ENCODE results near the gene ACP3. TPM values are rescaled to one million over a fixed set of nuclear protein-coding genes. Genes with fewer than 3 reads are reported as not detected.

Gene ACP3, protein sequence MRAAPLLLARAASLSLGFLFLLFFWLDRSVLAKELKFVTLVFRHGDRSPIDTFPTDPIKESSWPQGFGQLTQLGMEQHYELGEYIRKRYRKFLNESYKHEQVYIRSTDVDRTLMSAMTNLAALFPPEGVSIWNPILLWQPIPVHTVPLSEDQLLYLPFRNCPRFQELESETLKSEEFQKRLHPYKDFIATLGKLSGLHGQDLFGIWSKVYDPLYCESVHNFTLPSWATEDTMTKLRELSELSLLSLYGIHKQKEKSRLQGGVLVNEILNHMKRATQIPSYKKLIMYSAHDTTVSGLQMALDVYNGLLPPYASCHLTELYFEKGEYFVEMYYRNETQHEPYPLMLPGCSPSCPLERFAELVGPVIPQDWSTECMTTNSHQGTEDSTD
- not detected for total RNA-seq

DNA sequence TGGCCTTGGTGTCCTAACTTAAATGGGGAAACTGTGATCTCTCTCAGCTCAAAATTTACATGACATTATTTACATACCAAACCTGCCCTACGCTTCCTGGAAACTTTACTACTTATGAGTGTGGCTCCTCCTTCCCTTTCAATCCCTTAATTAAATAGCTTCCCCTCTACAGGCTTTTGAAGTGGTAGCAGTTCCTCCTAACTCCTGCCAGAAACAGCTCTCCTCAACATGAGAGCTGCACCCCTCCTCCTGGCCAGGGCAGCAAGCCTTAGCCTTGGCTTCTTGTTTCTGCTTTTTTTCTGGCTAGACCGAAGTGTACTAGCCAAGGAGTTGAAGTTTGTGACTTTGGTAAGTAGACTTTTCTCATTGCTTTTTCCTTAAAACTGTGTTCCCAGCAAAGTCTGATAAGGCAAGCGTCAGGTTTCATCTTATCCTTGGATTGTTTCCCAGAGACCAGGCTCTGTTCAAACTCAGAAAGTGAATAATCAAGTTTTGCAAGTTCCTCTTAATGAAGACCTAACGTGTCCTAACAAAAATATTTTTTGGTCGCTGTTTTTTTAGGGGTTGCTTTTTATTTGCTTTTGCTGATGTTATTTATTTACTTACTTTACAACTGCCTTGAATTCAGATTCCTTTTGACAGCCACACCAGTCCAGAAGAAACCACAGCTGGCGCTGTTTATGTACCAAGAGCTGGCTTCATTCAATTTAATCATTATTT, at the start of gene ACP3:
ACP3 (plus strand) TSS at position 179 of the 720 bp plus-strand sequence; CDS start at position 229, 50 bp downstream.
- ChIA-PET POLR2A (interaction anchor here (0.7 kb wide), 1 partner anchor 11 kb away, joined by 3 read pairs; no protein-coding TSS in a partner anchor), CTCF (no interaction called here)
- Mint-ChIP-seq H3K4me3 (no peak within 1 kb of the TSS), H3K4me1 (no peaks in the 10 kb centered on the region), H3K9me3 (ENCODE audit: low read depth) (no peaks in the 10 kb centered on the region), H3K27ac (no peak within 1 kb of the TSS), H3K36me3 (ENCODE audit: low read depth) (no peaks in the 10 kb centered on the region), H3K27me3 (peaks cover 5% of the 10 kb centered on the region)
- DNase-seq (no peak), ATAC-seq (no peak)
- intact Hi-C loops (cut with DNase I, micrococcal nuclease) = no loop called here

DNA sequence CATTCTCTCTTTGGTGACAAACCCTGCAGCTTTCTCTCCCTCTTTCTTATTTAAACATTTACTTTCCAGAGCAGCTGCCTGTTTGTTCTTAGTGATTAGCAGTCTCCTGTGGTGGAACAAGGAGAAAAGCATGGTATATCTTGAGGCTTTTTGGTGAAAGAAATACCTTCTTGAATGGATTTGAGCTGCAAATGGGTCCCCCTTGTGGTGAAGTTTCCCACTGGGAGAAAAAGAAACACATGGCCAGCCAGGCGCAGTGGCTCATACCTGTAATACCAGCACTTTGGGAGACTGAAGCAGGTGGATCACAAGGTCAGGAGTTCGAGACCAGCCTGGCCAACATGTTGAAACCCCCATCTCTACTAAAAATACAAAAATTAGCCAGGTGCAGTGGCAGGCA, 48.3 kb upstream of the ACP3 start:
- H3K9me3 Mint-ChIP-seq (ENCODE audit: low read depth) = no peaks in the 10 kb centered on the region
- no peak for DNase-seq
- peaks cover 4% of the 10 kb centered on the region for H3K27me3 Mint-ChIP-seq
- no peak overlapping the region for H3K27ac Mint-ChIP-seq
- intact Hi-C loops (cut with DNase I, micrococcal nuclease) = loop anchor here in 1 of 2 experiments (1.0 kb wide), 1 partner anchor 7 kb away; no protein-coding TSS in a partner anchor
- ChIA-PET POLR2A (no interaction called here), CTCF (interaction anchor here (1.2 to 1.4 kb wide), 2 partner anchors 14 to 73 kb away, joined by 3 read pairs; no protein-coding TSS in a partner anchor)
- no peak overlapping the region for H3K4me3 Mint-ChIP-seq
- no peak for ATAC-seq
- H3K36me3 Mint-ChIP-seq (ENCODE audit: low read depth) = no peaks in the 10 kb centered on the region
- H3K4me1 Mint-ChIP-seq = no peaks in the 10 kb centered on the region

DNA sequence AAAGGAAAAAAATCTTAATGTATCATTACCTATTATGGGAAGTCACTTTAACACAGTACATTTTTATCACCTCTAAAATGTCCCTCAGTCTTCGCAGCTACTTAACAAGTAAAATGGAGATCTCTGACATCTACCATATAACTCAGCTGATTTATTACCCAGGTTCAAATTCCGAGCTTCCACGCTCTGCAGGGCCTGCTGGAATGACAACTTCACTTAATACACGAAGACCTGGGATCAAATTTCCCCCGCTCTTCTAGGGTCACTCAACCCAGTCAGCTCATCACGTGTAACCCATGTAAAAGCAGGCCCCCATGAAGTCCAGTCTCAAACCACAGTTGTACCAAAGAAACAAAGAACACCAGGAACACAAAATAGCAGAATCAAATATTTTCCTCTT, 44.2 kb upstream of the ACP3 start:
- Mint-ChIP-seq H3K36me3 (ENCODE audit: low read depth) (no peaks in the 10 kb centered on the region), H3K27ac (no peak overlapping the region), H3K27me3 (peaks cover 2% of the 10 kb centered on the region), H3K9me3 (ENCODE audit: low read depth) (peaks cover 12% of the 10 kb centered on the region), H3K4me3 (no peak overlapping the region), H3K4me1 (no peaks in the 10 kb centered on the region)
- POLR2A ChIA-PET = no interaction called here
- DNase-seq = no peak
- intact Hi-C loops (cut with DNase I, micrococcal nuclease) = no loop called here
- CTCF ChIA-PET = interaction anchor here (0.9 kb wide), 1 partner anchor 28 kb away, joined by 3 read pairs; no protein-coding TSS in a partner anchor
- ATAC-seq = no peak

GRCh38 chr3:132276228-132276906, 40.8 kb upstream of the ACP3 start:
- H3K27me3 Mint-ChIP-seq = peaks cover 3% of the 10 kb centered on the region
- CTCF ChIA-PET = no interaction called here
- peaks cover 12% of the 10 kb centered on the region for H3K9me3 Mint-ChIP-seq (ENCODE audit: low read depth)
- H3K4me3 Mint-ChIP-seq = no peak overlapping the region
- H3K27ac Mint-ChIP-seq = no peak overlapping the region
- ATAC-seq = no peak
- intact Hi-C loops (cut with DNase I, micrococcal nuclease) = loop anchor here in 1 of 2 experiments (1.0 kb wide), 1 partner anchor 8 kb away; no protein-coding TSS in a partner anchor
- no peak for DNase-seq
- H3K36me3 Mint-ChIP-seq (ENCODE audit: low read depth) = no peaks in the 10 kb centered on the region
- H3K4me1 Mint-ChIP-seq = no peaks in the 10 kb centered on the region
- POLR2A ChIA-PET = no interaction called here

GRCh38 chr3:132279030-132279429, 38.2 kb upstream of the ACP3 start:
- H3K9me3 Mint-ChIP-seq (ENCODE audit: low read depth) = peaks cover 12% of the 10 kb centered on the region
- ATAC-seq (no peak), DNase-seq (no peak)
- CTCF ChIA-PET = no interaction called here
- H3K4me3 Mint-ChIP-seq = no peak overlapping the region
- H3K27ac Mint-ChIP-seq = no peak overlapping the region
- peaks cover 9% of the 10 kb centered on the region for H3K27me3 Mint-ChIP-seq
- intact Hi-C loops (cut with DNase I, micrococcal nuclease) = no loop called here
- POLR2A ChIA-PET = no interaction called here
- H3K4me1 Mint-ChIP-seq = no peaks in the 10 kb centered on the region
- H3K36me3 Mint-ChIP-seq (ENCODE audit: low read depth) = no peaks in the 10 kb centered on the region

DNA sequence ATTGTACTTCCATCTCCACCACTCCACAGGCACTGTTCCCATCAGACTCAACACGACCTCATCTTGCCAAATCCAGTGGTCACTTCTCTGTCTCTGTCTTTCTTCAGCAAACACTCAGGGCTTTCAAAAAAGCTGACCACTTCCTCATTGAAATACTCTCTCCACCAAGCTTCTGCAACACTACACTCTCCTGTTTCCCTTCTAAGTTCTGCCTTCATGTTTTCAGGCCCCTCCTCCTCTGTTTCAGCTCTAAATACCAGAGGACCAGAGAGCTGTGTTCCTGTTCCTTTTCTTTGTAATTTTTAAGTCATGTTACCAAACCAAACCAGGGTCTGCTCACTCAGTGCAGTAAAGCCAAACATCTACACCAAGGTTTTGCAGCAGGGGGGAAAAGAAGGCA, 33.8 kb upstream of the ACP3 start:
- no peaks in the 10 kb centered on the region for H3K36me3 Mint-ChIP-seq (ENCODE audit: low read depth)
- peaks cover 19% of the 10 kb centered on the region for H3K27me3 Mint-ChIP-seq
- ChIA-PET CTCF (interaction anchor here (0.6 to 1.5 kb wide), 6 partner anchors 32 to 117 kb away, joined by 3 to 6 read pairs (median 4); no protein-coding TSS in a partner anchor), POLR2A (no interaction called here)
- intact Hi-C loops (cut with DNase I, micrococcal nuclease) = no loop called here
- H3K4me3 Mint-ChIP-seq = no peak overlapping the region
- no peaks in the 10 kb centered on the region for H3K4me1 Mint-ChIP-seq
- ATAC-seq (no peak), DNase-seq (no peak)
- H3K27ac Mint-ChIP-seq = no peak overlapping the region
- H3K9me3 Mint-ChIP-seq (ENCODE audit: low read depth) = no peaks in the 10 kb centered on the region

- no peaks in the 10 kb centered on the region for H3K9me3 Mint-ChIP-seq (ENCODE audit: low read depth)
- no peak overlapping the region for H3K4me3 Mint-ChIP-seq
- peaks cover 19% of the 10 kb centered on the region for H3K27me3 Mint-ChIP-seq
- no peaks in the 10 kb centered on the region for H3K36me3 Mint-ChIP-seq (ENCODE audit: low read depth)
- intact Hi-C loops (cut with DNase I, micrococcal nuclease) = no loop called here
- CTCF ChIA-PET = interaction anchor here (0.6 to 1.5 kb wide), 5 partner anchors 43 to 359 kb away, joined by 3 to 5 read pairs (median 4); no protein-coding TSS in a partner anchor
- POLR2A ChIA-PET = no interaction called here
- no peak overlapping the region for H3K27ac Mint-ChIP-seq
- no peaks in the 10 kb centered on the region for H3K4me1 Mint-ChIP-seq
- DNase-seq (no peak), ATAC-seq (no peak)
Observed at GRCh38 chr3:132283916-132284405, 33.2 kb upstream of the ACP3 start.

DNA sequence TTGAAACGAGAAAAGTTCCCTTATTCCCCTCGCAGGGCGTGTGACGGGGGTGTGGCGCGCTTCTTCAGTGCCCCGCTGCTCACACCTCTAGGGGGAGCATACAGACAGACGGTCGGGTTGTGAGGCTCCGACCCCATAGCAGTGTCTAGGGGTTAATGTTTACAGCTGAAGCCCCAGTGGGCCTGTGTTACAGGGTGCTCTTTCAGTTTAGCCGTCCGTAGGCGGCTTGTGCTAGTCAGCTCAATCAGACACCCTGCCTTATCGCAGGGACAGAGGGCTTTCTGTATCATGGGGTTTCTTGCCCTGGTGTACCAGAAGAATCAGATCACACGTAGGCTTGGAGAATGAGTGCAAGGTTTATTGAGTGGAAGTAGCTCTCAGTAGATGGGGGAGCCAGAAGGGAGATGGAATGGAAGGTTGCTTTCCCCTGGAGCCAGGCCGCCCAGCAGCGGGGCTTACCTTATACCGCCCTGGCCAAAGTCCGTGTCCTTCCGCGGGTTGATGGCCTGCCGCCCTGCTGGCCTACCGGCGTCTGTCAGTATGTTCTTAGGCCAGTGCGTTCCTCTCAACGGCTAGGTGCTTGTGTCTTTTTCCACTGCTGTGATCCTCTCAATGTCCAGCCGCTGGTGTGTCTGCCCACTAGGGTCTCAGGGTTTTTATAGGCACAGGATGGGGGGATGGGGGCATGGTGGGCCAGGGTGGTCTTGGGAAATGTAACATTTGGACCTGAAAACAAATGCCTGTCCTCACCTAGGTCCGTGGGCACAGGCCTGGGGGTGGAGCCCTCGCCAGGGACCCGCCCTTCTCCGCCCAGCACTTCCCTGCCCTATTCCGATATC, 32.2 kb upstream of the ACP3 start:
- H3K36me3 Mint-ChIP-seq (ENCODE audit: low read depth) = no peaks in the 10 kb centered on the region
- intact Hi-C loops (cut with DNase I, micrococcal nuclease) = no loop called here
- ChIA-PET POLR2A (no interaction called here), CTCF (no interaction called here)
- no peak overlapping the region for H3K4me3 Mint-ChIP-seq
- no peak for DNase-seq
- H3K27ac Mint-ChIP-seq = no peak overlapping the region
- H3K9me3 Mint-ChIP-seq (ENCODE audit: low read depth) = no peaks in the 10 kb centered on the region
- peaks cover 24% of the 10 kb centered on the region for H3K27me3 Mint-ChIP-seq
- H3K4me1 Mint-ChIP-seq = no peaks in the 10 kb centered on the region
- no peak for ATAC-seq

DNA sequence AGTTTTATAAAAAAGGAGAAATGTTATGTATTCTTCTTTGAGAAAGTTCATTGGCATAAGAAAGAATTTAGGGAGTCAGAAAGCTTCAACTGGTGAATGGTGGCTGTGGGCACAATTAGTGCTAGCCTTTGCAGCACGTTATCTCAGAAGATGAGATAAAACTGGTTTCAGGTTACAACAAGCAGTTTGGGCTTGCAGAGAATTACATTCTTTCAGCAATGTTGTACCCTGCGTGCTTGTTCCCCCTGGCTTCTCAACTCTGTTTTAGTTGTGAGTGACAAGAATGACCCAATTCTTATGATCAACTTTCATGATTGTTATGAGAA, 31.6 kb upstream of the ACP3 start:
- no peak for ATAC-seq
- Mint-ChIP-seq H3K36me3 (ENCODE audit: low read depth) (no peaks in the 10 kb centered on the region), H3K4me3 (no peak overlapping the region), H3K9me3 (ENCODE audit: low read depth) (no peaks in the 10 kb centered on the region), H3K4me1 (no peaks in the 10 kb centered on the region), H3K27me3 (peaks cover 28% of the 10 kb centered on the region), H3K27ac (no peak overlapping the region)
- ChIA-PET CTCF (no interaction called here), POLR2A (no interaction called here)
- no peak for DNase-seq
- intact Hi-C loops (cut with DNase I, micrococcal nuclease) = no loop called here

DNA sequence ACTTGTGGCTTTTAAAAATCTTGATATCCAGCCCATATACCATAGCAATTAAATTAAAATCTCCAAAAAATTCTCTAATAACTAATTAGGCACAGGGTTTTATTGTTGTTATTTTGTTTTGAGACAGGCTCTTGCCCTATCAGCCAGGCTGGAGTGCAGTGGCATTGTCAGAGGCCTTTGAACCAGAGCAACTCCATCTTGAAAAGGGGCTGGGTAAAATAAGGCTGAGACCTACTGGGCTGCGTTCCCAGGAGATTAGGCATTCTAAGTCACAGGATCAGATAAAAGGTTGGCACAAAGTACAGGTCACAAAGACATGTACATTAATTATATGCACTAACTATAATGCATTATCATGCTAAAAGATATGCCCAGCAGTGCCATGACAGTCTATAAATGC, 31.2 kb upstream of the ACP3 start:
- H3K9me3 Mint-ChIP-seq (ENCODE audit: low read depth) = no peaks in the 10 kb centered on the region
- CTCF ChIA-PET = interaction anchor here (0.5 kb wide), 1 partner anchor 132 kb away, joined by 3 read pairs; no protein-coding TSS in a partner anchor
- no peak for ATAC-seq
- H3K27me3 Mint-ChIP-seq = peaks cover 30% of the 10 kb centered on the region
- H3K27ac Mint-ChIP-seq = no peak overlapping the region
- POLR2A ChIA-PET = no interaction called here
- no peaks in the 10 kb centered on the region for H3K4me1 Mint-ChIP-seq
- no peak overlapping the region for H3K4me3 Mint-ChIP-seq
- DNase-seq = no peak
- no peaks in the 10 kb centered on the region for H3K36me3 Mint-ChIP-seq (ENCODE audit: low read depth)
- intact Hi-C loops (cut with DNase I, micrococcal nuclease) = no loop called here

DNA sequence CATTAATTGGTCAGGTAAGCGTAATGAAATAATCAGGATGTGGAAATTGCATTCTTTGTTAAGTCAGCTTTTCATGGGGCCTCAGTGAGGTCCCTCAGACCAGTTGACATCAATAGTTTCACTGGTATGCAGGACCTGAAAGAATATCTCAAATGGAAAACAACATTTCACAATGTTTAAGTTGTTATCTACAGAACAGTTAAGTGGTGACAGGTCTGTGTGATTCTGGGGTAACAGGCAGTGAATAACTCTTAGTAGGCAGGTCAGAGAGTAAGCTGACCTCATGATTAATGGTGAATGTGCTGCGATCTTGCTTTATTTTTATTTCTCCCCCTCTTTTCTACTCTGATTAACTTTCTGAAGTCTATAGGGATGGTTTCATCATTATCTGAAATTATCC, 28.9 kb upstream of the ACP3 start:
- Mint-ChIP-seq H3K36me3 (ENCODE audit: low read depth) (no peaks in the 10 kb centered on the region), H3K4me3 (no peak overlapping the region), H3K4me1 (no peaks in the 10 kb centered on the region), H3K9me3 (ENCODE audit: low read depth) (no peaks in the 10 kb centered on the region), H3K27me3 (peaks cover 27% of the 10 kb centered on the region), H3K27ac (no peak overlapping the region)
- intact Hi-C loops (cut with DNase I, micrococcal nuclease) = no loop called here
- DNase-seq (no peak), ATAC-seq (no peak)
- ChIA-PET POLR2A (no interaction called here), CTCF (no interaction called here)
